NCI-H2227 (cell line): ENCODE measurements around the gene WAPL.
"Not testable (repeated sequence)": the region's sequence is repeated elsewhere in the genome, so short reads cannot be mapped to it uniquely, and the experiment has no call there.

Source experiments
- DNase-seq: peaks from one replicate; lab custom pipeline; 2025; ENCODE audit not compliant: unreplicated experiment; lab: John Stamatoyannopoulos, UW

Gene WAPL

GRCh38 chr10:86391236-86391840 lies 130.3 kb downstream of the WAPL start:
- DNase-seq, result no peak

- DNase-seq, result no peak
Observed at GRCh38 chr10:86390337-86391120, 131.1 kb downstream of the WAPL start.

DNA sequence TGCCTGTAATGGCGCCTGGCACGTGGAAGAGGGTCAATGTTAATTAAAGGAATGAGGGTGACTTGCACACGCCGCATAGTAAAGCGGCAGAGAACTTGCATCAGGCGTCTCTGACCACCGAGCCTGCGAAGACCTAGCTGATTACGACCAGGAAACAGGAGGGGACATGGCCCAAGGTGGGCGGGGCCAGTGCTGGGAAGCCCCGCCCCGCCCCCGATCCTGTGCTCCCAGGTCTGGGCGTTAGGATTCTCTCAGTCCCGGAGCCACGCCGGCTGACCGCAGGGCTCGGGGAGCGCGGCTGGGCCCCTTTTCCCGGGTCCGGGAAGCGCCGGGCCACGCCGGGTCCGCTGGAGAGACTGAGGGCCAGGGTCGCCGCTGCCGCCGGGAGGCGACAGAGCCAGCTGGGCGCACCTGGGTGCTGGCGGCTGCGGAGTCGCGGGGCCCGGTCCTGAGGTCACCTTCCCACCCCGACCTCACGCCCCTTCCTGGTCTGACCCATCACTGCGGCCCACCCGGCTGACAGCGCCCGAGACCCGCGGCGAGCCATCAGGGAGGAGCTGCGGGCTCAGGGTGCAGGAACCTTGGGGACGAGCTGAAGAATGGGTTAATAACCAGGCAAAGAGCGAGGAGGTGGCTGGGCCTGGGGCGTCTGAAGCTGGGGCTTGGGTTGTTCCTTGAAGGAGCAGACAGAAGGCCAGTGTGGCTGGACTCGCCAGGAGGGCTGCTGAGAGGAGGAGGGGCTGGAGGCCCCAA lies 132.0 kb downstream of the WAPL start:
- DNase-seq, result no peak

GRCh38 chr10:86389109-86389440 lies 132.5 kb downstream of the WAPL start:
- DNase-seq, result not testable (repeated sequence)

- no peak for DNase-seq
Observed at GRCh38 chr10:86388119-86388704, 133.4 kb downstream of the WAPL start.

- DNase-seq, result no peak
Observed at GRCh38 chr10:86387178-86387794, 134.3 kb downstream of the WAPL start.

DNA sequence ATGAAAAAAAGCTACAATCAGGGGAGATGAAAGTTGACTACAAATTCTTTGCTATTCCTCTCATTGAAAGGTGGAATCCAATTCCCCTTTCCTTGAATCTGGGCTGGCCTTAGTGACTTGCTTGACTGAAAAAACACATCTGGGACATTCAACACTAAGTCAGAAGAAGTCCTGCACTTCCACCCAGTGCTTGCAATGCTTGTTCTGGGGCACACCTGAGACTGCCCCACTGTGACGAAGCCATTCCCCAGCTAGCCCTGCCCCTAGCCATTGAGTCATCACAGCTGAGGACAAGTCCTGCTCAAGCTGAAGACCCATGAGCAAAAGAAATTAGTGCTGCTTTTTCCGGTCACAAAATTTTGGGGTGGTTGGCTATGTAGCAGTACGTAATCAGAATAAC lies 135.8 kb downstream of the WAPL start:
- no peak for DNase-seq
